Measurements from ENCODE around the gene SLC47A2. TPM values are rescaled to one million over a fixed set of nuclear protein-coding genes. Genes with fewer than 3 reads are reported as not detected.

SLC47A2 gene
- total RNA-seq, 4 donors from 2014 or later: not detected

DNA sequence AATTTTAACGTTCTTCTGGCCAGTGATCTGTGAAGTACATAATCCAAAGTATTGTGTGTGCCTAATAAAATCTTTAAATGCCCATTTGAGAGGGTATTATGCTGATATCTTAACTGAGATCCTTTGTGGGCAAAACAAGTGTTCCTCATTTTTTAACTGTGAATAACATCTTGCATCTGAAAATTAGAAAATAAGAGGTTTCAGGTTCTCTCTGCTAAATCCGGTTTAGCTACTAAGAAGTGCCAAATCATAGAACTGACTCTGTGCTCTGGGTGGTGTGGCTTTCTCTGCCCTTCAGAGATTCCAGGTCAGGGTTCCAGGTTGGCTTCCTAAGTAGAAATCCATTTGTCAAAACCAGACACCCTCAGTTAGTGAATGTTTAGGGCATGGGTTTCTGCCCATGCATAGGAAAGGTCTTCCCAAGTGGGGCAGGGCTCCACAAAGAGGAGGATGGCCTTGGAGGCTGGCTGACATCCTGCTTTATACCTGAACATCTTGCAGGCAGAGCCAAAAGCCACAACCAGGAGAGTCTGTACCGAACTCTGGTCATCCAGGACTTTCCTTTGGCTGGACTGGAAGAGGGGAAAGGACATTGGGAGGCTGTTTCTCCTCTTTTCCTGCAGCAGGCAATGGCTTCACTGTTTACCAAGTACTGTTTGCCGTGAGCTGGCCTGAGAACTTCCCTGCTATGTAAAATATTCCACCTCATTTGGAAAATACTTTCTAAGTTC is 59.4 kb downstream of the SLC47A2 start:
- Histone ChIP-seq H3K9me3 (no peaks in the 10 kb centered on the region), H3K4me1 (peaks cover 3 to 44% (median 38%) of the 10 kb centered on the region in 4 donors), H3K4me3 (no peak overlapping the region), H3K36me3 (peaks cover 21 to 86% (median 61%) of the 10 kb centered on the region in 4 donors), H3K27me3 (no peaks in the 10 kb centered on the region), H3K27ac (replicated peaks in 1 of 4) (no peak overlapping the region)
- intact Hi-C loops (cut with DNase I): no loop called here
- TF ChIP-seq, protein P1, sequence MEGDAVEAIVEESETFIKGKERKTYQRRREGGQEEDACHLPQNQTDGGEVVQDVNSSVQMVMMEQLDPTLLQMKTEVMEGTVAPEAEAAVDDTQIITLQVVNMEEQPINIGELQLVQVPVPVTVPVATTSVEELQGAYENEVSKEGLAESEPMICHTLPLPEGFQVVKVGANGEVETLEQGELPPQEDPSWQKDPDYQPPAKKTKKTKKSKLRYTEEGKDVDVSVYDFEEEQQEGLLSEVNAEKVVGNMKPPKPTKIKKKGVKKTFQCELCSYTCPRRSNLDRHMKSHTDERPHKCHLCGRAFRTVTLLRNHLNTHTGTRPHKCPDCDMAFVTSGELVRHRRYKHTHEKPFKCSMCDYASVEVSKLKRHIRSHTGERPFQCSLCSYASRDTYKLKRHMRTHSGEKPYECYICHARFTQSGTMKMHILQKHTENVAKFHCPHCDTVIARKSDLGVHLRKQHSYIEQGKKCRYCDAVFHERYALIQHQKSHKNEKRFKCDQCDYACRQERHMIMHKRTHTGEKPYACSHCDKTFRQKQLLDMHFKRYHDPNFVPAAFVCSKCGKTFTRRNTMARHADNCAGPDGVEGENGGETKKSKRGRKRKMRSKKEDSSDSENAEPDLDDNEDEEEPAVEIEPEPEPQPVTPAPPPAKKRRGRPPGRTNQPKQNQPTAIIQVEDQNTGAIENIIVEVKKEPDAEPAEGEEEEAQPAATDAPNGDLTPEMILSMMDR (IDR thresholded peaks at IDR 0.05): no peak
- TF ChIP-seq POLR2AphosphoS5 (IDR thresholded peaks at IDR 0.05): no peak
- TF ChIP-seq POLR2A (IDR thresholded peaks at IDR 0.05; ENCODE audit: low read depth): no peak
- DNase-seq (ENCODE audit: extremely low spot score): no peak
- 65% methylated on average over 4 of the region's 4 CpGs for WGBS

DNA sequence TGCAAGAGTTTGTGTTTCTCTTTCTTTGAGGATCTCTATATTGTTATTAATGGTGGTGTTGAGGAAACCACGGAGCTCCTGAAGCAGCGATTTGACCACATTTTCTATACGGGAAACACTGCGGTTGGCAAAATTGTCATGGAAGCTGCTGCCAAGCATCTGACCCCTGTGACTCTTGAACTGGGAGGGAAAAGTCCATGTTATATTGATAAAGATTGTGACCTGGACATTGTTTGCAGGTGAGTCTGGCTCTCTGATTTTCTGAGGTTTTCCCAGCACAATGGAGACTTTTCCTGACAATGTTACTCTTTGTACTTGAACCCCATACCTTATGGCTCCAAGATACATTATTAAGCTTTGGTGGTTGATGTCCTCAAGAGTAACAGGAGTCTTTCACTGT is 60.0 kb downstream of the SLC47A2 start:
- DNase-seq (ENCODE audit: extremely low spot score): no peak
- H3K27ac ChIP-seq (replicated peaks in 1 of 4): no peak overlapping the region
- TF ChIP-seq POLR2AphosphoS5 (IDR thresholded peaks at IDR 0.05): no peak
- TF ChIP-seq EP300 (IDR thresholded peaks at IDR 0.05): no peak
- no peak for TF ChIP-seq POLR2A (IDR thresholded peaks at IDR 0.05; ENCODE audit: low read depth)
- TF ChIP-seq, protein P1 (IDR thresholded peaks at IDR 0.05): no peak
- H3K4me3 ChIP-seq: no peak overlapping the region
- H3K4me1 ChIP-seq: peaks cover 8 to 51% (median 45%) of the 10 kb centered on the region in 4 donors
- H3K27me3 ChIP-seq: no peaks in the 10 kb centered on the region
- H3K36me3 ChIP-seq: peaks cover 21 to 80% (median 55%) of the 10 kb centered on the region in 4 donors
- intact Hi-C loops (cut with DNase I): no loop called here
- 98% methylated on average over 4 of the region's 4 CpGs for WGBS
- H3K9me3 ChIP-seq: no peaks in the 10 kb centered on the region

DNA sequence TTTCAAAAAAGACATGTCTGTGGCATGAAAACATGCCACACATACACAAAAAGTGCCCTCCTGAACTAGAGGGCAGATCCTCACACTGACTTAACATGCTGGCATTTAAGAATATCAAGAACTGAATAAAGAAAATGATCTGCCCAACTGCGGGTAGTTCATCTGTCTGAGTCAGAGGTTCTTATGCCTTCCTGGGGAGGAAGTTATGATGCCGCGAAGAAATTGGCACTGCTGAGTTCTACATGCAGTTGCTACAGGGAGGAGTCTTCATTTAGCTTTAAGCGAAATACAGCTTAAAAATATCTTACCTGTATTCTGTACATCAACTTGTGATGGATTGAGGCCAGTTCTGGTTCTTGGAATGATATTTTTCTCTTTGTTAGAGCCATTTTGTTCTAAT is 61.5 kb downstream of the SLC47A2 start:
- intact Hi-C loops (cut with DNase I): loop anchor here (5.0 kb wide), 1 partner anchor 97 kb away; no protein-coding TSS in a partner anchor
- H3K4me3 ChIP-seq: no peak overlapping the region
- H3K36me3 ChIP-seq: peaks cover 21 to 66% (median 50%) of the 10 kb centered on the region in 4 donors
- TF ChIP-seq EP300 (IDR thresholded peaks at IDR 0.05): no peak
- no peak for TF ChIP-seq POLR2AphosphoS5 (IDR thresholded peaks at IDR 0.05)
- TF ChIP-seq, protein P1 (IDR thresholded peaks at IDR 0.05): no peak
- no peak for TF ChIP-seq POLR2A (IDR thresholded peaks at IDR 0.05; ENCODE audit: low read depth)
- peak; percentile 29 for DNase-seq (ENCODE audit: extremely low spot score)
- H3K27me3 ChIP-seq: no peaks in the 10 kb centered on the region
- WGBS: 94% methylated on average over 4 of the region's 4 CpGs
- H3K27ac ChIP-seq (replicated peaks in 1 of 4): no peak overlapping the region
- no peaks in the 10 kb centered on the region for H3K9me3 ChIP-seq
- H3K4me1 ChIP-seq: peaks cover 19 to 64% (median 59%) of the 10 kb centered on the region in 4 donors

DNA sequence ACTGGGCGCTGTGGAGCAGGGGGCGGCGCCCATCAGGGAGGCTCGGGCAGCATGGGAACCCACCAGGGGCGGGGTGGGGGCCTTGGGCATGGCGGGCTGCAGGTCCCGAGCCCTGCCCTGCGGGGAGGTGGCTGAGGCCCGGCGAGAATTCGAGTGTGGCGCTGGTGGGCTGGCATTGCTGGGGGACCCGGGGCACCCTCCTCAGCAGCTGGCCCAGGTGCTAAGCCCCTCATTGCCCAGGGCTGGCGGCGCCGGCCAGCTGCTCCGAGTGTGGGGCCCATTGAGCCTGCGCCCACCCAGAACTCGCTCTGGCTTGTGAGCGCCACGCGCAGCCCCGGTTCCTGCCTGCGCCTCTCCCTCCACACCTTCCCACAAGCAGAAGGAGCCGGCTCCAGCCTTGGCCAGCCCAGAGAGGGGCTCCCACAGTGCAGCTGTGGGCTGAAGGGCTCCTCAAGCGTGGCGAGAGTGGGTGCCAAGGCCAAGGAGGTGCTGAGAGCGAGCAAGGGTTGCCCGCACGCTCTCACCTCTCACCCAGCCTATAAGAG is 62.0 kb downstream of the SLC47A2 start:
- Histone ChIP-seq H3K4me3 (no peak overlapping the region), H3K27ac (replicated peaks in 1 of 4) (no peak overlapping the region), H3K4me1 (peaks cover 22 to 69% (median 59%) of the 10 kb centered on the region in 4 donors), H3K36me3 (peaks cover 21 to 65% (median 50%) of the 10 kb centered on the region in 4 donors), H3K27me3 (no peaks in the 10 kb centered on the region), H3K9me3 (no peaks in the 10 kb centered on the region)
- TF ChIP-seq, protein P1 (IDR thresholded peaks at IDR 0.05): no peak
- TF ChIP-seq EP300 (IDR thresholded peaks at IDR 0.05) (no peak), POLR2AphosphoS5 (IDR thresholded peaks at IDR 0.05) (no peak), POLR2A (IDR thresholded peaks at IDR 0.05; ENCODE audit: low read depth) (no peak)
- no peak for DNase-seq (ENCODE audit: extremely low spot score)
- intact Hi-C loops (cut with DNase I): loop anchor here (5.0 kb wide), 1 partner anchor 98 kb away; no protein-coding TSS in a partner anchor
- WGBS: 100% methylated on average over 11 of the region's 30 CpGs

All from esophagus muscularis mucosa (tissue), 4 donors.